ENCODE measurements around the gene FABP3.

FABP3 gene

GRCh38 chr1:31348449-31348848, 24.4 kb downstream of the FABP3 start (continued):
- TF ChIP-seq ZNF391 (tag by site-specific recombination; IDR thresholded peaks at IDR 0.05; ENCODE audit: borderline replicate concordance, low read depth) (no peak), ZFP41 (tag by site-specific recombination; IDR thresholded peaks at IDR 0.05; ENCODE audit: borderline replicate concordance) (no peak), ZNF423 (tag by site-specific recombination; IDR thresholded peaks at IDR 0.05) (no peak)

- TF ChIP-seq SP2 (tag by site-specific recombination; IDR thresholded peaks at IDR 0.05) (no peak), PRDM10 (tag by site-specific recombination; IDR thresholded peaks at IDR 0.05) (no peak), ZFHX2 (tag by site-specific recombination; conservative IDR thresholded peaks at IDR 0.05) (no peak), SP7 (tag by site-specific recombination; IDR thresholded peaks at IDR 0.05) (no peak), ZBTB20 (tag by site-specific recombination; IDR thresholded peaks at IDR 0.05) (no peak), ZNF580 (tag by site-specific recombination; IDR thresholded peaks at IDR 0.05) (no peak)
- H3K36me3 ChIP-seq (ENCODE audit: control insufficient read depth in 2 of 2, insufficient read depth in 1 of 2, low read length in 2 of 2), result peaks cover 16 to 53% of the 10 kb centered on the region in 2 experiments
- no peaks in the 10 kb centered on the region for H3K9me3 ChIP-seq (ENCODE audit: control insufficient read depth, insufficient read depth, low read depth, low read length)
- H3K27ac ChIP-seq (ENCODE audit: extremely low read depth, low read depth, low read length), result no peak overlapping the region
- H3K4me3 ChIP-seq (ENCODE audit: low read depth, low read length), result no peak overlapping the region
- ChIA-PET POLR2A (interaction anchor here (1.5 kb wide), 1 partner anchor 50 kb away, joined by 3 read pairs; the partner anchor contains the start of genes SNRNP40 and ZCCHC17), CTCF (interaction anchor here (0.5 to 0.9 kb wide), 3 partner anchors 11 to 207 kb away, joined by 3 to 4 read pairs (median 3); no protein-coding TSS in a partner anchor)
- H3K4me1 ChIP-seq (ENCODE audit: control insufficient read depth, insufficient read depth, low read length), result no peaks in the 10 kb centered on the region
Observed at GRCh38 chr1:31346785-31347184, 26.1 kb downstream of the FABP3 start.

- POLR2A ChIA-PET, result no interaction called here
- CTCF ChIA-PET, result no interaction called here
- H3K4me3 ChIP-seq (ENCODE audit: low read depth, low read length), result no peak overlapping the region
- H3K4me1 ChIP-seq (ENCODE audit: control insufficient read depth, insufficient read depth, low read length), result no peaks in the 10 kb centered on the region
- TF ChIP-seq ZIC2 (tag by site-specific recombination; IDR thresholded peaks at IDR 0.05) (no peak), ZBTB48 (tag by site-specific recombination; IDR thresholded peaks at IDR 0.05) (no peak), EGR2 (tag by site-specific recombination; IDR thresholded peaks at IDR 0.05; ENCODE audit: low read depth) (peak; percentile 47; the same call in 1 of the 2 replicates), PRDM1 (tag by site-specific recombination; IDR thresholded peaks at IDR 0.05) (0 out of 2 replicates have a peak, but pooled peaks have one; percentile 12), ZSCAN4 (tag by site-specific recombination; IDR thresholded peaks at IDR 0.05) (no peak), PRDM10 (tag by site-specific recombination; IDR thresholded peaks at IDR 0.05) (no peak), ZNF558 (tag by site-specific recombination; IDR thresholded peaks at IDR 0.05) (no peak), ZFHX2 (tag by site-specific recombination; conservative IDR thresholded peaks at IDR 0.05) (peak; percentile 48; the same call in 1 of the 2 replicates), ZNF155 (tag by site-specific recombination; IDR thresholded peaks at IDR 0.05) (no peak), PRDM6 (tag by site-specific recombination; IDR thresholded peaks at IDR 0.05) (no peak), ZNF221 (tag by site-specific recombination; IDR thresholded peaks at IDR 0.05; ENCODE audit: borderline replicate concordance) (no peak)
- H3K36me3 ChIP-seq (ENCODE audit: control insufficient read depth in 2 of 2, insufficient read depth in 1 of 2, low read length in 2 of 2), result peaks cover 13 to 43% of the 10 kb centered on the region in 2 experiments
- no peak overlapping the region for H3K27ac ChIP-seq (ENCODE audit: extremely low read depth, low read depth, low read length)
- no peaks in the 10 kb centered on the region for H3K9me3 ChIP-seq (ENCODE audit: control insufficient read depth, insufficient read depth, low read depth, low read length)
Observed at GRCh38 chr1:31345635-31346034, 27.2 kb downstream of the FABP3 start.

Data from HEK293 (cell line).